HPDE6-E6E7 (cell line): ENCODE data around the gene FBXO48.

ENCODE experiments used
- DNase-seq: peaks from one replicate; pipeline ENCODE4 v3.0.0; 2011; ENCODE audit warnings: missing footprints; ENCODE audit errors: extremely low spot score

The FBXO48 gene

DNA sequence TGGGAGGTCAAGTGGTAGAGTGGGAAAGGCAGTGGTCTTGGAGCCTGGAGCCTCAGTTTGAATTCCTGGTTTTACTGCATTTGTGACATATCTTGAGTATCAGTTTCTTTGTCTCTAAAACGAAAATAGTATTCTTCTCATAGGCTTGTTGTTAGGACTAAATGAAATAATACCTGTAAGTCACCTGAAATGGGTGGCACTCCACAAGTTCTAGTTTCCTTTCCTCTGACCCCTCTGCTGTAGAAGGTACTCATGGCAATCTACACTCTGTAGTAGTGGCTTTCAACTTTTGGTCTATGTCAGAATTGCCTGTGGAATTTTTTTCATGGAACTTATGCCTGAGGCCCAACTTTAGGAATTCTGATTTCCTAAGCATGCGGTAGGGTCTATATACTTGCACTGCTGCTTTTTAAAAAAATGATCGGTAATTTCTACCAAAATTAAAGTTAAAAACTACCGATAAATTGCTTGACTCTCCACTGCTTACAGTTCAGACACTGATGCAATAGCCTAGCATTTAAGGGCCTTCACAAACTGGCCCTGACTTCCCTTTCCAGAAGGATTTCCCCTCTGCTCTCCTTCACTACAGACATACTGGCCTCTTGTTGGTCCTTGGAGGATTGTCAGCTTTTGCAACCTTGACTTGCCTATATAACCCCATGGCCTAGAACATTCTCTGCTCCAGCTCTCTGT is 54.8 kb downstream of the FBXO48 start:
- DNase-seq, result no peak

- no peak for DNase-seq
Observed at GRCh38 chr2:68411397-68412126, 55.5 kb downstream of the FBXO48 start.
